SK-N-SH (cell line): ENCODE results near the gene ZFAND4.
"Not testable (repeated sequence)": the region's sequence is repeated elsewhere in the genome, so short reads cannot be mapped to it uniquely, and the experiment has no call there.

Experiments used
- EZH2phosphoT487 ChIP-seq: fragments of 200-600 bp; sonication (generic); IDR thresholded peaks from 2 replicates; pipeline ENCODE4 v1.6.1; 2017; ENCODE audit warnings: low read depth, mixed run types, mild to moderate bottlenecking, antibody characterized with exemption, moderate library complexity, borderline replicate concordance
- NFIC ChIP-seq: IDR thresholded peaks from 2 replicates; pipeline ENCODE4 v1.4.0; 2012; ENCODE audit warnings: borderline replicate concordance
- POLR2AphosphoS5 ChIP-seq: IDR thresholded peaks from 2 replicates; pipeline ENCODE4 v1.6.1; 2012; ENCODE audit warnings: low read depth, low read length
- RAD21 ChIP-seq: IDR thresholded peaks from 2 replicates; pipeline ENCODE4 v1.6.1; 2012; ENCODE audit warnings: mild to moderate bottlenecking, low read length
- RCOR1 ChIP-seq: fragments of 150-350 bp; IDR thresholded peaks from 2 replicates; pipeline ENCODE4 v1.6.1; 2017; ENCODE audit warnings: antibody characterized with exemption, low read length
- RXRA ChIP-seq: IDR thresholded peaks from 2 replicates; pipeline ENCODE4 v1.4.0; 2012; ENCODE audit warnings: low read depth, mild to moderate bottlenecking, borderline replicate concordance
- TAF1 ChIP-seq: IDR thresholded peaks from 2 replicates; pipeline ENCODE4 v1.6.1; 2012; ENCODE audit warnings: low read depth, mild to moderate bottlenecking, low read length, moderate library complexity, borderline replicate concordance
- YY1 ChIP-seq: IDR thresholded peaks from 2 replicates; pipeline ENCODE4 v1.4.0; 2012; ENCODE audit warnings: low read depth, mild to moderate bottlenecking
- TF ChIP-seq, protein P1 (sequence below): fragments of 200-600 bp; sonication (generic); IDR thresholded peaks from 2 replicates; pipeline ENCODE4 v1.6.1; 2017; ENCODE audit warnings: antibody characterized with exemption, mild to moderate bottlenecking, moderate library complexity
- TF ChIP-seq, protein P2 (sequence below): fragments of 150-350 bp; IDR thresholded peaks from 2 replicates; pipeline ENCODE4 v1.6.1; 2017; ENCODE audit warnings: antibody characterized with exemption, low read length, low read depth, borderline replicate concordance
- TF ChIP-seq, protein P3 (sequence below): fragments of 150-350 bp; IDR thresholded peaks from 2 replicates; pipeline ENCODE4 v1.6.1; 2016; ENCODE audit warnings: mild to moderate bottlenecking, low read depth, low read length
- TF ChIP-seq, protein P4 (sequence below): IDR thresholded peaks from 2 replicates; pipeline ENCODE4 v1.6.1; 2012; ENCODE audit warnings: mild to moderate bottlenecking, low read depth, low read length, moderate library complexity

DNA sequence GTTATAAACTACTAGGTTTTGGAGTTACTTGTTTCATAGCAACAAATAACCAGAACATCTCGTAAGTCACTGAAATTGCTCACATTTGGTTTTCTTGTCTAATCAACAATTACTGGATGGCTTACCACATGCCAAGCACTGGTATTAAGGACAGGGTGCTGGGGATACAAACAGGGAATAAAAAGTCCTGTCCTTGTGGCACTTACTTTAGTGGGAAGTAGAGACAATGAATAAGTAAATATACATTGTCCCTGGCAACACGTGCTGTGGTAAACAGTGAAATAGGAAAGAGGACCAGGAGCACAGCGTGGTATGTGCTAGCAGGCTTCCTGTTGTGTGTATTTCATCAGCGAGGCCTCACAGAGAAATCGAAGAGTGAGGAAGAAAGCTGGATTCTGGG, 38.7 kb upstream of the ZFAND4 start:
- TF ChIP-seq TAF1, RCOR1, RXRA, RAD21, EZH2phosphoT487, YY1, POLR2AphosphoS5, NFIC: not testable (repeated sequence)
- TF ChIP-seq, protein P1, sequence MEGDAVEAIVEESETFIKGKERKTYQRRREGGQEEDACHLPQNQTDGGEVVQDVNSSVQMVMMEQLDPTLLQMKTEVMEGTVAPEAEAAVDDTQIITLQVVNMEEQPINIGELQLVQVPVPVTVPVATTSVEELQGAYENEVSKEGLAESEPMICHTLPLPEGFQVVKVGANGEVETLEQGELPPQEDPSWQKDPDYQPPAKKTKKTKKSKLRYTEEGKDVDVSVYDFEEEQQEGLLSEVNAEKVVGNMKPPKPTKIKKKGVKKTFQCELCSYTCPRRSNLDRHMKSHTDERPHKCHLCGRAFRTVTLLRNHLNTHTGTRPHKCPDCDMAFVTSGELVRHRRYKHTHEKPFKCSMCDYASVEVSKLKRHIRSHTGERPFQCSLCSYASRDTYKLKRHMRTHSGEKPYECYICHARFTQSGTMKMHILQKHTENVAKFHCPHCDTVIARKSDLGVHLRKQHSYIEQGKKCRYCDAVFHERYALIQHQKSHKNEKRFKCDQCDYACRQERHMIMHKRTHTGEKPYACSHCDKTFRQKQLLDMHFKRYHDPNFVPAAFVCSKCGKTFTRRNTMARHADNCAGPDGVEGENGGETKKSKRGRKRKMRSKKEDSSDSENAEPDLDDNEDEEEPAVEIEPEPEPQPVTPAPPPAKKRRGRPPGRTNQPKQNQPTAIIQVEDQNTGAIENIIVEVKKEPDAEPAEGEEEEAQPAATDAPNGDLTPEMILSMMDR = not testable (repeated sequence)
- TF ChIP-seq, protein P2, sequence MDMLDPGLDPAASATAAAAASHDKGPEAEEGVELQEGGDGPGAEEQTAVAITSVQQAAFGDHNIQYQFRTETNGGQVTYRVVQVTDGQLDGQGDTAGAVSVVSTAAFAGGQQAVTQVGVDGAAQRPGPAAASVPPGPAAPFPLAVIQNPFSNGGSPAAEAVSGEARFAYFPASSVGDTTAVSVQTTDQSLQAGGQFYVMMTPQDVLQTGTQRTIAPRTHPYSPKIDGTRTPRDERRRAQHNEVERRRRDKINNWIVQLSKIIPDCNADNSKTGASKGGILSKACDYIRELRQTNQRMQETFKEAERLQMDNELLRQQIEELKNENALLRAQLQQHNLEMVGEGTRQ = not testable (repeated sequence)
- TF ChIP-seq, protein P3, sequence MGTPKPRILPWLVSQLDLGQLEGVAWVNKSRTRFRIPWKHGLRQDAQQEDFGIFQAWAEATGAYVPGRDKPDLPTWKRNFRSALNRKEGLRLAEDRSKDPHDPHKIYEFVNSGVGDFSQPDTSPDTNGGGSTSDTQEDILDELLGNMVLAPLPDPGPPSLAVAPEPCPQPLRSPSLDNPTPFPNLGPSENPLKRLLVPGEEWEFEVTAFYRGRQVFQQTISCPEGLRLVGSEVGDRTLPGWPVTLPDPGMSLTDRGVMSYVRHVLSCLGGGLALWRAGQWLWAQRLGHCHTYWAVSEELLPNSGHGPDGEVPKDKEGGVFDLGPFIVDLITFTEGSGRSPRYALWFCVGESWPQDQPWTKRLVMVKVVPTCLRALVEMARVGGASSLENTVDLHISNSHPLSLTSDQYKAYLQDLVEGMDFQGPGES = not testable (repeated sequence)
- TF ChIP-seq, protein P4, sequence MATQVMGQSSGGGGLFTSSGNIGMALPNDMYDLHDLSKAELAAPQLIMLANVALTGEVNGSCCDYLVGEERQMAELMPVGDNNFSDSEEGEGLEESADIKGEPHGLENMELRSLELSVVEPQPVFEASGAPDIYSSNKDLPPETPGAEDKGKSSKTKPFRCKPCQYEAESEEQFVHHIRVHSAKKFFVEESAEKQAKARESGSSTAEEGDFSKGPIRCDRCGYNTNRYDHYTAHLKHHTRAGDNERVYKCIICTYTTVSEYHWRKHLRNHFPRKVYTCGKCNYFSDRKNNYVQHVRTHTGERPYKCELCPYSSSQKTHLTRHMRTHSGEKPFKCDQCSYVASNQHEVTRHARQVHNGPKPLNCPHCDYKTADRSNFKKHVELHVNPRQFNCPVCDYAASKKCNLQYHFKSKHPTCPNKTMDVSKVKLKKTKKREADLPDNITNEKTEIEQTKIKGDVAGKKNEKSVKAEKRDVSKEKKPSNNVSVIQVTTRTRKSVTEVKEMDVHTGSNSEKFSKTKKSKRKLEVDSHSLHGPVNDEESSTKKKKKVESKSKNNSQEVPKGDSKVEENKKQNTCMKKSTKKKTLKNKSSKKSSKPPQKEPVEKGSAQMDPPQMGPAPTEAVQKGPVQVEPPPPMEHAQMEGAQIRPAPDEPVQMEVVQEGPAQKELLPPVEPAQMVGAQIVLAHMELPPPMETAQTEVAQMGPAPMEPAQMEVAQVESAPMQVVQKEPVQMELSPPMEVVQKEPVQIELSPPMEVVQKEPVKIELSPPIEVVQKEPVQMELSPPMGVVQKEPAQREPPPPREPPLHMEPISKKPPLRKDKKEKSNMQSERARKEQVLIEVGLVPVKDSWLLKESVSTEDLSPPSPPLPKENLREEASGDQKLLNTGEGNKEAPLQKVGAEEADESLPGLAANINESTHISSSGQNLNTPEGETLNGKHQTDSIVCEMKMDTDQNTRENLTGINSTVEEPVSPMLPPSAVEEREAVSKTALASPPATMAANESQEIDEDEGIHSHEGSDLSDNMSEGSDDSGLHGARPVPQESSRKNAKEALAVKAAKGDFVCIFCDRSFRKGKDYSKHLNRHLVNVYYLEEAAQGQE = not testable (repeated sequence)
